SK-N-SH (cell line): ENCODE data around the gene SEMA4D.
"Not testable (repeated sequence)": the region's sequence is repeated elsewhere in the genome, so short reads cannot be mapped to it uniquely, and the experiment has no call there.

Experiments used
- CTCF ChIP-seq: fragments of 200-600 bp; sonication (generic); IDR thresholded peaks from 2 replicates; pipeline ENCODE4 v1.6.1; 2017; ENCODE audit warnings: antibody characterized with exemption, mild to moderate bottlenecking, moderate library complexity
- MAX ChIP-seq: IDR thresholded peaks from 2 replicates; pipeline ENCODE4 v1.4.0; 2012; ENCODE audit warnings: low read depth
- REST ChIP-seq: IDR thresholded peaks from 2 replicates; pipeline ENCODE4 v1.6.1; 2012; ENCODE audit warnings: mild to moderate bottlenecking, low read depth, low read length, moderate library complexity
- TAF1 ChIP-seq: IDR thresholded peaks from 2 replicates; pipeline ENCODE4 v1.6.1; 2012; ENCODE audit warnings: low read depth, mild to moderate bottlenecking, low read length, moderate library complexity, borderline replicate concordance
- ZBTB33 ChIP-seq: IDR thresholded peaks from 2 replicates; pipeline ENCODE4 v1.4.0; 2012; ENCODE audit warnings: low read depth, borderline replicate concordance

GRCh38 chr9:89371791-89372190 lies 126.1 kb downstream of the SEMA4D start:
- TF ChIP-seq TAF1, MAX, REST, CTCF, ZBTB33: not testable (repeated sequence)
